MM.1S (cell line): Measurements from ENCODE around the gene MVB12A.

Source experiments
- DNase-seq: peaks from one replicate; pipeline ENCODE4 v3.0.0-alpha.2; 2015
- H2AFZ ChIP-seq: fragments of 300-600 bp; sonication (generic); 2 replicates; pipeline ENCODE4 v1.6.0; 2016; ENCODE audit warnings: antibody characterized with exemption, low read length
- H3F3A ChIP-seq: fragments of 300-600 bp; sonication (generic); 2 replicates; pipeline ENCODE4 v1.6.1; 2016; ENCODE audit warnings: mild to moderate bottlenecking, antibody characterized with exemption, low read length, moderate library complexity, mixed read lengths; ENCODE audit not compliant: insufficient read depth
- H3K27ac ChIP-seq: fragments of 300-600 bp; sonication (generic); 2 replicates; pipeline ENCODE4 v1.5.1; 2016; ENCODE audit warnings: mild to moderate bottlenecking, low read length
- H3K27me3 ChIP-seq: fragments of 300-600 bp; sonication (generic); replicated peaks from 2 replicates; pipeline ENCODE4 v1.6.0; 2016; ENCODE audit warnings: low read length; ENCODE audit not compliant: insufficient read depth
- H3K36me3 ChIP-seq: fragments of 300-600 bp; sonication (generic); replicated peaks from 2 replicates; pipeline ENCODE4 v1.6.1; 2016; ENCODE audit warnings: mild to moderate bottlenecking, low read length, mixed read lengths; ENCODE audit not compliant: insufficient read depth
- H3K4me1 ChIP-seq: fragments of 300-600 bp; sonication (generic); 2 replicates; pipeline ENCODE4 v1.6.1; 2016; ENCODE audit warnings: low read length, mixed read lengths
- H3K4me2 ChIP-seq: fragments of 300-600 bp; sonication (generic); 2 replicates; pipeline ENCODE4 v1.6.0; 2016; ENCODE audit warnings: low read depth, low read length
- H3K4me3 ChIP-seq: fragments of 300-600 bp; sonication (generic); 2 replicates; pipeline ENCODE4 v1.5.1; 2016; ENCODE audit warnings: low read length, mixed read lengths
- H3K79me2 ChIP-seq: fragments of 300-600 bp; sonication (generic); 2 replicates; pipeline ENCODE4 v1.6.1; 2016; ENCODE audit warnings: mixed run types, low read length, mixed read lengths
- H3K9ac ChIP-seq: fragments of 300-600 bp; sonication (generic); 2 replicates; pipeline ENCODE4 v1.6.1; 2016; ENCODE audit warnings: low read length, mixed read lengths
- H3K9me2 ChIP-seq: fragments of 300-600 bp; sonication (generic); replicated peaks from 2 replicates; pipeline ENCODE4 v1.6.1; 2016; ENCODE audit warnings: mild to moderate bottlenecking, low read length, mixed read lengths; ENCODE audit not compliant: insufficient read depth
- H3K9me3 ChIP-seq: fragments of 300-600 bp; sonication (generic); replicated peaks from 2 replicates; pipeline ENCODE4 v1.6.1; 2016; ENCODE audit warnings: mild to moderate bottlenecking, low read length, mixed read lengths; ENCODE audit not compliant: insufficient read depth
- H4K20me1 ChIP-seq: fragments of 300-600 bp; sonication (generic); 2 replicates; pipeline ENCODE4 v1.6.1; 2016; ENCODE audit warnings: mild to moderate bottlenecking, low read length, moderate library complexity, mixed read lengths; ENCODE audit not compliant: insufficient read depth
- CTCF ChIP-seq: fragments of 300-600 bp; sonication (generic); IDR thresholded peaks from 2 replicates; pipeline ENCODE4 v1.5.1; 2016; ENCODE audit warnings: antibody characterized with exemption, low read length, mixed read lengths
- EZH2 ChIP-seq: fragments of 300-600 bp; sonication (generic); optimal IDR thresholded peaks from 2 replicates; pipeline ENCODE3; 2017; ENCODE audit warnings: low read depth, mild to moderate bottlenecking, antibody characterized with exemption, low read length, mixed read lengths
- EZH2phosphoT487 ChIP-seq: fragments of 300-600 bp; sonication (generic); IDR thresholded peaks from 2 replicates; pipeline ENCODE4 v1.6.1; 2018; ENCODE audit warnings: antibody characterized with exemption, low read length

The MVB12A gene

DNA sequence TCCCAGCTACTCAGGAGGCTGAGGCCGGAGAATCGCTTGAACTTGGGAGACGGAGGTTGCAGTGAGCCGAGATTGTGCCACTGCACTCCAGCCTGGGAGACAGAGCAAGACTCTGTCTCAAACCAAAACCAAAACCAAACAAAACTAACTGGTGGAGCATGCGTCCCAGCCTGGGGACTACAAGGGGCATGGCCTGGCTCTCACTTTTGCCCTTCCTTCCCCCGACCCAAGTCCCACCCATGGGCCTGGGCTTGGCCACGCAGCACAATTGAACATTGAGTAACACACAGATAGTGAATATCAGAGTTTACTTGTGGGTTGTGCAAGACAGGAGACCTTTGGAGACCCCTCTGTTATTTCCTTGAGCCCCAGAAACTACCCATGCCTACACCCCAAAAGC is 15.4 kb downstream of the MVB12A start:
- no peaks in the 10 kb centered on the region for H4K20me1 ChIP-seq
- no peak overlapping the region; the same call in 1 of the 2 replicates for H3K4me3 ChIP-seq
- DNase-seq, result peak; percentile 26

DNA sequence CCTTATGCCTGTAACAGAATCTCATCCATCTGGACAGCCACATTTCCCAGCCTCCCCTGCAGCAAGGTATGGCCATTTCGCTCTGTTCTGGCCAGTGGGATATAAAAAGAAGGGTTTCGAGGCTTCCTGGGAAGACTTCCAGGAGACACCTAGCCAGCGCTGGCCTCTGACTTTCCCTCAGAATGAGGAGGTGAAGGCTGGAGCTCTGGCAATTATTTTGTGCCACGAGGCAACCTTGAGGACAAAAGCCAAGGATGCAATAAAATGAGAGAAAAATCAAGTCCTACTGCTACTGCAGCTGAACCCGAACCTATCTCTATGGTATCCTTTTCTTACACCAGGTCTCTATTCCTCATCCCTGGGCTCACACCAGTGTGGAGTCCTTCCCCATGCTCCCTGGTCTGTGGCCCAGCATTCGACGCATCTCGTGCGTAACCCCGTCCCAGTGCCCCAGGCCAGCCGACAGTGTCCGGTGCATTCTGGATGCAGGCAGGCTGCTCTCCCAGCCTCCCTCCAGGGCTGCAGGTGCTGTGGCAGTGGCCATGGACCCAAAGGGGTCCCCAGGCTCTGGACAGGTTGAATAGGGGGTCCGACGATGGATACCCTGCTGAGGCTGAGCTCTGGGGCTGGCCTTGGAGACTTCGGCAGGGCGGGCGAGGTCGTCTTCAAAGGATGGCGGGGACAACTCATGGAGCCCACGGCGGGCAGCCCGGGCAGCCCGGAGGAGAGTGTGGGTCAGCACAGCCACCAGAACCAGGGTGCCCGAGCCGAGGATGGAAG is 16.4 kb downstream of the MVB12A start:
- no peak overlapping the region for H3K9ac ChIP-seq
- H3K9me2 ChIP-seq, result no peaks in the 10 kb centered on the region
- DNase-seq, result no peak
- H3F3A ChIP-seq, result no peaks in the 10 kb centered on the region
- H4K20me1 ChIP-seq, result no peaks in the 10 kb centered on the region
- H3K27me3 ChIP-seq, result peaks cover 47% of the 10 kb centered on the region
- no peaks in the 10 kb centered on the region for H3K79me2 ChIP-seq
- no peak overlapping the region for H3K4me3 ChIP-seq
- no peak for TF ChIP-seq EZH2phosphoT487
- TF ChIP-seq CTCF, result no peak
- TF ChIP-seq EZH2, result no peak
- no peaks in the 10 kb centered on the region for H3K36me3 ChIP-seq
- H3K4me2 ChIP-seq, result no peak overlapping the region
- no peak overlapping the region for H3K27ac ChIP-seq
- H2AFZ ChIP-seq, result no peak overlapping the region
- H3K9me3 ChIP-seq, result no peaks in the 10 kb centered on the region
- H3K4me1 ChIP-seq, result no peaks in the 10 kb centered on the region

More for the DNA sequence above, 15.4 kb downstream of the MVB12A start:
- Histone ChIP-seq H3K9me3 (no peaks in the 10 kb centered on the region), H3K27me3 (peaks cover 48% of the 10 kb centered on the region), H3K79me2 (no peaks in the 10 kb centered on the region), H2AFZ (peak overlapping the region; percentile 7; the same call in 1 of the 2 replicates), H3K27ac (no peak overlapping the region), H3K9ac (no peak overlapping the region), H3K4me2 (peak overlapping the region; percentile 46; the same call in 1 of the 2 replicates), H3K36me3 (no peaks in the 10 kb centered on the region), H3F3A (no peaks in the 10 kb centered on the region), H3K4me1 (no peaks in the 10 kb centered on the region), H3K9me2 (no peaks in the 10 kb centered on the region)
- no peak for TF ChIP-seq EZH2phosphoT487
- TF ChIP-seq CTCF, result no peak
- no peak for TF ChIP-seq EZH2

DNA sequence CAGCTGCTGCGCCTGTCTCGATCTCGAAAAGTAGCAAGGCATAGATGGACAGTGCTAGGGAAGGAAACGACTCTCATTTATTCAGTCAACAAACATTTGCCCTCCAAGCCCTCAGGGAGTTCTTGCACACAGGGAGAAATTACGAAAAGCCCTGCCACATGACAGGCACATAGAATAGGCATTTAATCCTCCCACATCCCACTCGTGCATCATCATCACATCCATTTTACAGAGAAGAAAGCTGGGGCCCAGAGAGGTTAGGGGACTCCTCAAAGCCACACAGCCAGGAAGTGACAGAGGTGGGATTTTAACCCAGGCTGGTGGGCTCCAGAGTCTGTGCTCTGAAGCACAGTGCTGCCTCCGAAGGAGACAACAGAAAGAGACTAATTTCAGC is 17.0 kb downstream of the MVB12A start:
- no peaks in the 10 kb centered on the region for H3K9me3 ChIP-seq
- H3K9ac ChIP-seq, result no peak overlapping the region
- no peaks in the 10 kb centered on the region for H3F3A ChIP-seq
- no peaks in the 10 kb centered on the region for H4K20me1 ChIP-seq
- H3K36me3 ChIP-seq, result no peaks in the 10 kb centered on the region
- no peak for TF ChIP-seq EZH2phosphoT487
- no peak for TF ChIP-seq CTCF
- no peak for TF ChIP-seq EZH2
- no peak overlapping the region for H2AFZ ChIP-seq
- H3K4me2 ChIP-seq, result no peak overlapping the region
- H3K9me2 ChIP-seq, result no peaks in the 10 kb centered on the region
- H3K27ac ChIP-seq, result no peak overlapping the region
- no peak overlapping the region for H3K4me3 ChIP-seq
- peaks cover 47% of the 10 kb centered on the region for H3K27me3 ChIP-seq
- no peaks in the 10 kb centered on the region for H3K79me2 ChIP-seq
- no peak for DNase-seq
- no peaks in the 10 kb centered on the region for H3K4me1 ChIP-seq
